ENCODE measurements around the gene TAS1R1.

- no peak for TF ChIP-seq POLR2AphosphoS5 (IDR thresholded peaks at IDR 0.05; ENCODE audit: borderline replicate concordance, low read depth, low read length)
- TF ChIP-seq EZH2 (IDR thresholded peaks at IDR 0.05) = no peak
Observed at GRCh38 chr1:6570100-6570499, 15.0 kb downstream of the TAS1R1 start.

Data from SK-N-MC (cell line).